ENCODE results near the gene TDRD10.
"Not testable (repeated sequence)": the region's sequence is repeated elsewhere in the genome, so short reads cannot be mapped to it uniquely, and the experiment has no call there.

Gene TDRD10

GRCh38 chr1:154514066-154514553, 12.1 kb downstream of the TDRD10 start:
- no peak for DNase-seq (ENCODE audit: low read depth, low spot score)

GRCh38 chr1:154517661-154518060, 15.6 kb downstream of the TDRD10 start:
- no peak for DNase-seq (ENCODE audit: low read depth, low spot score)

GRCh38 chr1:154519591-154519991, 17.6 kb downstream of the TDRD10 start:
- no peak for DNase-seq (ENCODE audit: low read depth, low spot score)

GRCh38 chr1:154520333-154520732, 18.3 kb downstream of the TDRD10 start:
- DNase-seq (ENCODE audit: low read depth, low spot score), result no peak

- DNase-seq (ENCODE audit: low read depth, low spot score), result no peak
Observed at GRCh38 chr1:154521695-154522094, 19.7 kb downstream of the TDRD10 start.

GRCh38 chr1:154524881-154525280, 22.9 kb downstream of the TDRD10 start:
- no peak for DNase-seq (ENCODE audit: low read depth, low spot score)

- no peak for DNase-seq (ENCODE audit: low read depth, low spot score)
Observed at GRCh38 chr1:154527192-154527591, 25.2 kb downstream of the TDRD10 start.

- DNase-seq (ENCODE audit: low read depth, low spot score), result no peak
Observed at GRCh38 chr1:154529308-154529707, 27.3 kb downstream of the TDRD10 start.

- not testable (repeated sequence) for DNase-seq (ENCODE audit: low read depth, low spot score)
Observed at GRCh38 chr1:154531950-154532349, 29.9 kb downstream of the TDRD10 start.

- no peak for DNase-seq (ENCODE audit: low read depth, low spot score)
Observed at GRCh38 chr1:154533952-154534844, 32.2 kb downstream of the TDRD10 start.

GRCh38 chr1:154536570-154536969, 34.6 kb downstream of the TDRD10 start:
- DNase-seq (ENCODE audit: low read depth, low spot score), result no peak

GRCh38 chr1:154539486-154540483, 37.8 kb downstream of the TDRD10 start:
- no peak for DNase-seq (ENCODE audit: low read depth, low spot score)

GRCh38 chr1:154541231-154541630, 39.2 kb downstream of the TDRD10 start:
- DNase-seq (ENCODE audit: low read depth, low spot score), result no peak

- DNase-seq (ENCODE audit: low read depth, low spot score), result no peak
Observed at GRCh38 chr1:154546264-154547063, 44.4 kb downstream of the TDRD10 start.

- DNase-seq (ENCODE audit: low read depth, low spot score), result no peak
Observed at GRCh38 chr1:154547105-154547732, 45.2 kb downstream of the TDRD10 start.

GRCh38 chr1:154548028-154548427, 46.0 kb downstream of the TDRD10 start:
- no peak for DNase-seq (ENCODE audit: low read depth, low spot score)

- no peak for DNase-seq (ENCODE audit: low read depth, low spot score)
Observed at GRCh38 chr1:154549202-154549770, 47.3 kb downstream of the TDRD10 start.

- no peak for DNase-seq (ENCODE audit: low read depth, low spot score)
Observed at GRCh38 chr1:154550070-154550469, 48.1 kb downstream of the TDRD10 start.

- no peak for DNase-seq (ENCODE audit: low read depth, low spot score)
Observed at GRCh38 chr1:154550657-154551056, 48.6 kb downstream of the TDRD10 start.

- no peak for DNase-seq (ENCODE audit: low read depth, low spot score)
Observed at GRCh38 chr1:154551474-154551873, 49.5 kb downstream of the TDRD10 start.
